RCC 7860 (cell line): ENCODE results near the gene ARHGEF3.
A peak's percentile ranks its signal among the peaks of the same experiment; 100 is the strongest.

ENCODE experiments used
- DNase-seq: peaks from one replicate; pipeline ENCODE4 v3.0.0-alpha.2; 2015; ENCODE audit warnings: low spot score
- FAIRE-seq: peaks from 2 replicates; lab custom pipeline; 2012; peaks lifted over from hg19 to GRCh38; lab: Jason Lieb, UNC

ARHGEF3 gene

GRCh38 chr3:56823421-56823926 lies 21.7 kb upstream of the ARHGEF3 start:
- DNase-seq (no peak), FAIRE-seq (no peak)

DNA sequence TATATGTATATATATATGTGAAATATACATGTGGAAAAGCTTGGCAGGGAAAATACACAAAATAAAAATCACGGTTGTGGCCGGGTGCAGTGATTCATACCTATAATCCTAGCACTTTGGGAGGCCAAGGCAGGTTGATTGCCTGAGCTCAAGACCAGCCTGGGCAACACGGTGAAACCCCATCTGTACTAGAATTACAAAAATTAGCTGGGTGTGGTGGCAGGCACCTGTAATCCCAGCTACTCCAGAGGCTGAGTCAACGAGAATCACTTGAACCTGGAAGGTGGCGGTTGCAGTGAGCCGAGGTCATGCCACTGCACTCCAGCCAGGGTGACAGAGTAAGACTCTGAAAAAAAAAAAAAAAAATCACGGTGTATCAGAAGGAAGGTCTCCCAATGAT lies 20.8 kb upstream of the ARHGEF3 start:
- DNase-seq (no peak), FAIRE-seq (no peak)

DNA sequence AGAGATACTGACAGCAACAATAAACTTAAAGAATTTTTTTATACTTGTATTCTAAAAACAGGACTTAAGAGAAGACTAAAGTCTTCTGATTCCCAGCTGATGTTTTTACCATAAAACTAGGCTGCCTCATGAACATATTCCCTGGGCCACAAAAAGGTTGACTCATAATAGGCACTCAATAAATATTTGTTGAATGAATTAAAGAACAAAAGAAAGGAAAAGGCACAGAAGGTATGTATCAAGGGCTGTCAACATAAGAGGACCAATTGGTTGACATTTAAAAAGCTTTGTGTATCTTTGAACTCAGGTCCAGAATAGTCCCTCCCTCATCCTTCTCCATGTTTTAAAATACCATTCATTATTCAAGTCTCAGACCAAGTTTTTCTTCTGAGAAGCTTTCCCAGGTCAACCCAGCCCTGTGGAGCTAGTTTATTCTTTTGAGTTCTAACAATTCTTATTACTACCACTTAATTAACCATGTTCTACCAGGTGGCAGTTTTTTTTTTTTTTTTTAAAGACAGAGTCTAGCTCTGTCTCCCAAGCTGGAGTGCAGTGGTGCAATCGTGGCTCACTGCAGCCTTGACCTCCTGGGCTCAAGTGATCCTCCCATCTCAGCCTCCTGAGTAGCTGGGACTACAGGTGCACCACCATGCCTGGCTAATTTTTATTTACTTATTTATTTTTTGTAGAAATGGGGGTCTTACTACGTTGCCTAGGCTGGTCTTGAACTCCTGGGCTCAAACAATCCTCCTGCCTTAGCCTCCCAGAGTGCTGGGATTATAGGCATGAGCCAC lies 17.5 kb upstream of the ARHGEF3 start:
- FAIRE-seq, result no peak
- no peak for DNase-seq

DNA sequence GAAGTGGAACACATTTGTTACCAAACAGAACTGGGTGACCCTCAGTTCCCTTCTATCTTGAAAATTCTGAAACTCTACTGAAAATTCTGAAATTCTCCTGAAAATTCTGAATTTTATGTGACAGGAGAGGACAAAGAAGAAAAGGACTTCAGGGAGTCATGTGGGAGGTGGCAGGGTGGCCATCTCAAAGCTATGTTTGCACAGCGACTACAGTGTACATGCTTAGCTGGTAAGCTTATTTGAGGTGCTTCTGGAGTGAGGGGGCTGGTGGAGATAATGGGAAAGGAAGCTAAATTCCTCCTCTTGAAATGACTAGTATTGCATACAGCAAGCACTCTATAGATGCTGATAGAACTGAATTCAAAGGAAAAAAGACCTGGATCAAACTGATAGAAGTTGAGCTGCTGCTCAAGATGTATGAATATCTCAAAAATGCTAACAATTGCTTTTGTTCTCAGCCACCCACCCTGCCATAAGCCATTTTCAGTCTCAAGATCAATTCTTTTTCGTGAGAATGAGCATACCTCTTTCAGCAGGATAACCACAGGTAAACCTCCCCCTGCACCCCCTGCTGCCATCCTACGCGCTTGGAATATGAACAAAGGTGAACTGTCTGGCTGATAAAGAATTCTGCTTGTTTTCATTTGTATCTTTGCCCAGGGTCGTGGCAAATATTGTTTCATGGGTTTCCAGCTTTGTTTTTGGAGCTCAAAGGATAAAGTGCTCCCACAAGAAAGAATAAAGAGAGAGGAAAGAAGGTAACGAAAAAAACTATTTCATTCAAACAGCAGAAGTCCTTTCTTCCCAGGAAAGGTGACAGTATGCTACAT lies 16.6 kb upstream of the ARHGEF3 start:
- DNase-seq (no peak), FAIRE-seq (no peak)

GRCh38 chr3:56817646-56818045 lies 15.9 kb upstream of the ARHGEF3 start:
- DNase-seq (no peak), FAIRE-seq (no peak)

- FAIRE-seq, result no peak
- no peak for DNase-seq
Measured at GRCh38 chr3:56816061-56816460, 14.3 kb upstream of the ARHGEF3 start.

GRCh38 chr3:56815589-56815988 lies 13.8 kb upstream of the ARHGEF3 start:
- no peak for DNase-seq
- FAIRE-seq, result no peak

DNA sequence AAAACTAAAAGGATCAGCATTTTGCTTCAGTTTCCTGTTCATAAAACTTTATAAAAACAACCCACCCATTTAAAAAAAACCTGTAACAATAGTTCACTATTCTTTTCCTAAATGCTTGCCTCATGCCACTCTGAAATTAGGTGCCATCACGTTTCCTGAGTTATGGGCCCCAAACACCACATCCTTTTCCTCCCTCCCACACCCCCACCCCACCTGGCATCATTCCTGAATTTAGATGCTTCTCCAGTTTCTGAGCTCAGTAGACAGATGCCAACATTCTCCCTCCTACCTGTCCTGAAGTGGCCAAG lies 11.9 kb upstream of the ARHGEF3 start:
- DNase-seq (no peak), FAIRE-seq (no peak)

DNA sequence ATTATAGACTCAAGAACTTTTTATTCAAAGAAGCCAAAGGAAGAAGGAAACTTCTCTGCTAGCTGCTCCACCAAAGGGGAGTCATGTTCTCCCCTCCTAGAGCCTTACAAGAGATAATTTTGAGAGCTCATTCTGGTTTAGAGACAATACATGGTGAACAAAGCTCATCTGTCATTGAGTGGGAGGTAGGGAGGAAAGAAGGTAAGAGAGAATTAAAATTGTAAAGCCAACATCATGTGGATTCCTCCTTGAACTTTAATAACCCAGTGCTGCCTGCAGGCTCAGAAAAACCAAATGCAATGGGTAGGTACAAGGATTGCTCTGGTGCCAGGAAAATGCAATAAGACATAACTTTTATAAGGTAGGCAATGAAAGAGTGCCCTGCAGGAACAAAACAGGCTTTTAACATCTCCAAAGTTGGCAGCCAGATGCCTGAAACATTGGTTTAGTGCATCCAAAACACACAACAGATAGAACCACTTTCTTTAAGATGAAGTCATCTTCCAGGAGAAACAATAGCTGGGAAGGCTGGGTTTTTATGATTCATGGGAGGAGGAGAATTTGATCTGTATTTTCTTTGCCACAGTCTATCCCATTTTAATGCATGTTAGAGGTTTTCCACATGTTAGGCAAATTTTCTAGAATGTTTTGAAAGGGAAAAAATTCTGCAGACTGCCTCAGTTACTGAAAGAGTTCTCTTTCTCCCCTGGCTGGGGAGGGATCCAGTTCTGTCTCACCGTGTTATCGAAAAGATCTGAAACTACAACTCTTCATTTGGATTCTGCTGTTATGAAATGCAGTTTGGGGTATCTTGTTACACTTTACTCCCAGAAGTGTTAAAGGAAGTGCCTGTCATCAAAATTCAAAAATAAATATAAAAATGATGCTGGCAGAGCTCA lies 11.3 kb upstream of the ARHGEF3 start:
- FAIRE-seq (no peak), DNase-seq (no peak)

- DNase-seq (no peak), FAIRE-seq (no peak)
Measured at GRCh38 chr3:56811546-56812202, 9.9 kb upstream of the ARHGEF3 start.

- no peak for FAIRE-seq
- DNase-seq, result no peak
Measured at GRCh38 chr3:56810577-56811545, 9.1 kb upstream of the ARHGEF3 start.

DNA sequence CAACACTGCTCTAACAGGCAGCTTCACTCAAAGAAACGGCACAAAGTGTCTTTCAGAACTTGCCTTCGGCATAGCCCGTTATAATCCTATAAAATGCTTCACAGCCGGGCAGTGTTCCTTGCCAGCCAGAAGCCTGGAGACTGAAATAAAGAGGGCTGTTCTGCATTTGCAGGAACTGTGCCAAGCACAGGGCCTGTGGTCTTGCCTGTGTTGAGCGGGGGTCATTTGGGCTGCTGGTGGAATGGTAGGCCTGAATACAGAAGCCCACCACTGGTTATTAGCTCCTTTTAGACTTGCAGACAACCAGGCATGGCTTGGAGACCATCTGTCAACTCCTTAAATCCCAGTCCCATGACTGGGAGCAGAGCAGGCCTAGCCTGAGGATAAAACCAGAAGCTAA lies 4.7 kb upstream of the ARHGEF3 start:
- DNase-seq, result no peak
- no peak for FAIRE-seq

GRCh38 chr3:56802790-56803189 lies 1.0 kb upstream of the ARHGEF3 start:
- FAIRE-seq (no peak), DNase-seq (no peak)

DNA sequence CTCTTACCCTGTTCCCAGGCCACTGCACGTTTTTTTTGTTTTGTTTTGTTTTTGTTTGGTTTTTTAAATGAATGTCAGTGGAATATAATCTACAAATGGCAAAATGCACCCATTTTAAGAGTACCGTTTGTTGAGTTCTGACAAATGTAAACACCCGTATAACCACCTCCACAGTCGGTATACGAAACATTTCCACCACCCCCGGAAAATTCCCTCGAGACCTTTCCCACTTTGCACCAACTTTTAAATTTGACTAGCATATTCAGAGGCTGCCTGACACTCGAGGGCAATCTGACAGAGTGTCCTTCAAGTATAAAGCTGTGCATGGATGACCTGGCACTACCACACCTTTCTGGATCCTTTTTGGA lies 613 bp upstream of the ARHGEF3 start:
- no peak for DNase-seq
- FAIRE-seq, result no peak

DNA sequence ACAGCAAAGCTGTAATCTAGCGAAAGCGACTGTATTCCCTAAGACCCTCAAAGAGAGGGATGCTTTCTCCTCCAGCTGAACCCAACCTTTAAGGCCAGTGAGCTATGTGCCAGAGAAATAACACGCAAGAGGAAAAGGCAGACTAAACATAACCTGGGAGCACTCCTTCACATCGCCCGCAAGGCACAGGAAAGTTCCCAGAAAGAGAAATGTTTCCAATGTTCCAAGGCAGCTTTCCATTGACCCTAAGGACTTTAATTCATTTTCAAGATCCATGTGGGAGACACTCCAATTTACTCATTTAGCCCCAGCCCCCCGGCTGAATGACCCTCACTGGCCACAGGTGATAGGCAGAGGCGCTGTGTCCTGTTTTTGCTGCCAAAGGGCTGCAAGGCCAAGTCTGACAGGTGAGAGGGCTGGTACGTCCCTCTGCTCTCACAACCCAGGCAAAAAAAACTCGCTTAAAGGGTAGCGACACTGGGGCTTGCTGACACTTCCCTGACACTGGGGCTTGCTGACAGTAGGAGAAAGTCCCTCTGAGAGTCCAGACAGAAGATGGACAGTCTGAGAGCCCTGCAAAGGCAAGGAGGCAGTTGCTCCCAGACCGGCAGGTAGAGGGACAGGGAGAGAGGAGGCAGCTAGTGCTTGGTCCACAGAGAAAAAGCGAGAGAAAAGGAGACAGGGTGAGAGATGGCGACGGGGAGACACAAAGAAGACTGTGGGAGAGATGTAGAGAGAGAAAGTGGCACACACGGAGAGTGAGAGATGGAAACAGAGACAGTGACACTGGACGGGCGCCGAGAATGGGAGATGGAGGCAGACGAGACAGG lies 702 bp downstream of the ARHGEF3 start:
- FAIRE-seq, result no peak
- no peak for DNase-seq

- FAIRE-seq, result no peak
- DNase-seq, result no peak
Measured at GRCh38 chr3:56800130-56800831, 1.5 kb downstream of the ARHGEF3 start.

DNA sequence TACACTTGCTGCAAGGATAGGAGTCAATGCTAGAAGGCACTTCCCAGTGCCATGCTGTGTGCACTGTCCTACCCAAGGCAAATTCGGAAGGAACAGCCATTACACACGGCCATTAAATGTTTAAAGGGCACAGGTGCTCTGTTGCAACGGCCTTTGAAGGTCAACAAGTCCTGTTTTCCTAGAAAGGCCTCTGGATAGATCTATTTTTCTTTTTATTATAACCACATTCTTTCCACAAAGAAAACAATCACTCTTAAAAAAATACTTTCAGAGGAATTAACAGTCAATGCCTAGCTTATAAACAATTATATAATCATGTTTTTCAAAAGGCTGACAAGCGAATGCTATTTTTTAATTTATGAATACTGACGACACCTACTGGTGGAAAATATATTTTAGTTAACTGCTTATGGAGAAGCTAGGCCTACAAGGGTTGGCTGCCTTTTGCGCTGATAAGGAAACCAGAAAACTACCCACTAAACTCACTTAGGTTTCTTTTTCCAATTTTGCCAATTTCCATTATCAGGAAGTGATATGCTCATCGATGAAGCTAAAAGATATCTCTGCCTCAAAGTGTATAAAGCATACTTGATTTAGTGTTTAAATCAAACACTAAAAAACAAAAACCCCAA lies 2.4 kb downstream of the ARHGEF3 start:
- DNase-seq (peak; percentile 25), FAIRE-seq (peak; percentile 18)

DNA sequence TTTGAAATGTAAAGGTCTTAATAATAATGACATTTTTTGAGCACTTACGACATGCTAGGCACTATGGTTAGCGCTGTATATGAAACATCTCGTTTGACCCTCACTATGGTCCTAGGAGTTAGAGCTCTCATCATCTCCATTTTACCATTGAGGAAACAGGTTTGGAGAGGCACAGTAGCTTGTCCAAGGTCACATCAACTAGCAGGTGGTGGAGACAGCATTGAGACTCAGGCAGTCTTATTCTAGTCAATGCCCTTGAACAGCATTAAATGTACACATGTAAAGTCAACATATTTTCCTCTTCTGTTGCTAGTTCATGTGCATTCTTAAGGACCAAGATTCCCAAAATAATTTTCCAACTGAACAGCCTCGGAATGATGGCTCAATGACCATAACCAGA lies 4.8 kb downstream of the ARHGEF3 start:
- DNase-seq (no peak), FAIRE-seq (no peak)
